Colonic mucosa (tissue), 4 donors: ENCODE data around the gene MAP3K2. TPM values are rescaled to one million over a fixed set of nuclear protein-coding genes. Genes with fewer than 3 reads are reported as not detected.

ENCODE experiments used
- DNase-seq: peaks from one replicate; pipeline ENCODE4 v3.0.0-alpha.2; 2020
- H3K27ac ChIP-seq: fragments of 200-600 bp; one replicate; pipeline ENCODE4 v1.8.0; 2021
- H3K27me3 ChIP-seq: fragments of 200-600 bp; one replicate; pipeline ENCODE4 v1.8.0; 2021
- H3K36me3 ChIP-seq: fragments of 200-600 bp; one replicate; pipeline ENCODE4 v1.8.0; 2021
- H3K4me1 ChIP-seq: fragments of 200-600 bp; one replicate; pipeline ENCODE4 v1.8.0; 2021; ENCODE audit warnings: mild to moderate bottlenecking
- H3K4me3 ChIP-seq: fragments of 200-600 bp; one replicate; pipeline ENCODE4 v1.8.0; 2021
- H3K9ac ChIP-seq, 2 donors: one replicate each; pipeline ENCODE4 v1.7.0; 2013; ENCODE audit warnings: control low read depth in 2 of 2, low read depth in 2 of 2, low read length in 2 of 2
- H3K9me3 ChIP-seq: fragments of 200-600 bp; one replicate; pipeline ENCODE4 v1.8.0; 2021
- intact Hi-C: fragments of 100-400 bp; cut with DNase I; formaldehyde crosslinking; loops from one replicate; pipeline ENCODE4 v1.14.1; 2022
- total RNA-seq, 2 donors: library from RNA; stranded (reverse); fragmentation: NEBNext Ultra II Directional in 1 of 2; extraction: Animal tissue kit (Norgen Biotek cat#: 25700) in 1 of 2; gene quantifications; one replicate each; pipeline ENCODE4 v1.2.1, GENCODE V29; 2021
- TF ChIP-seq, protein P1 (sequence below): fragments of 200-600 bp; IDR thresholded peaks from one replicate; pipeline ENCODE4 v1.8.0; 2022; ENCODE audit warnings: antibody characterized with exemption, mild to moderate bottlenecking
- donor health status: healthy.
- donor health status: DM: no; HTN: no; CAD: no.
- donor health status: DM: no; HTN: no; CAD: no.

MAP3K2 gene
- total RNA-seq, 2 donors from 2014 or later: 53.8 to 76.0 TPM

DNA sequence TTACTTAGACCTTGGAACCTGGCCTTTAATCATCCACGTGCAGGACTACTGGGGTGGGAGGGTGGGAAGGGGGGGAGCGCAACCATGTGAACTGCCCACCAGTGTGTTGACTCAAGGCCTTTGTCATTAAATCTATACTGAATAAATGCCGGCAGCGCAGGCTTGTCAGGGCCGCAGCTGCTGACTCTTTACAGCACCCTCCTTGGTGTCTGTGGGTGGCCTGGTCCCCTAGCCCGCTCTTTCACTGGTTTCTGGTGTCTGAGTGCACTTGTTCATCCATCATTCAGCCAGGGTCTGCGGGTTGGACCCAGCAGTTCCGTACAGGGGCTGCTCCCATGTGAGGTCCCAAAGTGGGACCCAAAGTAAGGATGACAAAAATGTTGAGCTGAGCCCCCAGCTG lies 11.5 kb downstream of the MAP3K2 start:
- no peak overlapping the region for H3K27ac ChIP-seq
- no peak overlapping the region for H3K4me3 ChIP-seq
- intact Hi-C loops: no loop called here
- H3K4me1 ChIP-seq: peaks cover 4% of the 10 kb centered on the region
- no peak overlapping the region for H3K9ac ChIP-seq
- no peak for DNase-seq
- TF ChIP-seq, protein P1, sequence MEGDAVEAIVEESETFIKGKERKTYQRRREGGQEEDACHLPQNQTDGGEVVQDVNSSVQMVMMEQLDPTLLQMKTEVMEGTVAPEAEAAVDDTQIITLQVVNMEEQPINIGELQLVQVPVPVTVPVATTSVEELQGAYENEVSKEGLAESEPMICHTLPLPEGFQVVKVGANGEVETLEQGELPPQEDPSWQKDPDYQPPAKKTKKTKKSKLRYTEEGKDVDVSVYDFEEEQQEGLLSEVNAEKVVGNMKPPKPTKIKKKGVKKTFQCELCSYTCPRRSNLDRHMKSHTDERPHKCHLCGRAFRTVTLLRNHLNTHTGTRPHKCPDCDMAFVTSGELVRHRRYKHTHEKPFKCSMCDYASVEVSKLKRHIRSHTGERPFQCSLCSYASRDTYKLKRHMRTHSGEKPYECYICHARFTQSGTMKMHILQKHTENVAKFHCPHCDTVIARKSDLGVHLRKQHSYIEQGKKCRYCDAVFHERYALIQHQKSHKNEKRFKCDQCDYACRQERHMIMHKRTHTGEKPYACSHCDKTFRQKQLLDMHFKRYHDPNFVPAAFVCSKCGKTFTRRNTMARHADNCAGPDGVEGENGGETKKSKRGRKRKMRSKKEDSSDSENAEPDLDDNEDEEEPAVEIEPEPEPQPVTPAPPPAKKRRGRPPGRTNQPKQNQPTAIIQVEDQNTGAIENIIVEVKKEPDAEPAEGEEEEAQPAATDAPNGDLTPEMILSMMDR: no peak
- no peaks in the 10 kb centered on the region for H3K9me3 ChIP-seq
- no peaks in the 10 kb centered on the region for H3K27me3 ChIP-seq
- no peaks in the 10 kb centered on the region for H3K36me3 ChIP-seq

DNA sequence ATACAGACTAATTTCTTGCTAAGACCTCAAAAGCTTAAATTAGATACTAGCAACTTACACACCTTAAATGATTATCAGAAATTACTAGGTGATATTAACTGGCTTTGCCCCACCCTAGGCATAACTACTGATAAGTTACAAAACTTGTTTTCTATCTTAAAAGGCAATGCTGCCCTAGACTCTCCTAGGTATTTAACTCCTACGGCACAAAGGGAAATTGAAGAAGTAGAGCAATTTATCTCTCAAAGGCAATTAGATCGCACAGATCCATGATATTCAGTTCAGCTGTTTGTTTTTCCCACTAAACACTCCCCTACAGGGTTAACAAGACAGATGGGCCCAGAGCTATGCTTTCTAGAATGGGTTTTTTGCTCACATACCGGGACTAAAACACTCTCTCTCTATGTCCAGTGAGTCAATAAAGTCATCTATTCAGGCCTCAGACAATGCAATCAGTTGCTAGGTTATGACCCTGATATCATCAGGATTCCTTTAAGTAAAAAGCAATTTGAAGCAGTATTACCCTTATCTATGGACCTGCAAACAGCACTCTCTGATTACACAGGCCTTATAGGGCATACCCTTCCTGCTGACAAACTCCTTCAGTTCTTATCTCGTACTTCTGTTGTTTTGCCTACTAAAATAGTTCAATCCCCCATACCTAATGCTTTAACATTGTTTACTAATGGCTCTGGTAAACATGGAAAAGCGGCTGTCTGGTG lies 14.3 kb downstream of the MAP3K2 start:
- TF ChIP-seq, protein P1: no peak
- no peaks in the 10 kb centered on the region for H3K9me3 ChIP-seq
- no peak for DNase-seq
- intact Hi-C loops: no loop called here
- H3K4me1 ChIP-seq: no peaks in the 10 kb centered on the region
- no peak overlapping the region for H3K9ac ChIP-seq
- H3K4me3 ChIP-seq: no peak overlapping the region
- no peak overlapping the region for H3K27ac ChIP-seq
- H3K36me3 ChIP-seq: no peaks in the 10 kb centered on the region
- H3K27me3 ChIP-seq: no peaks in the 10 kb centered on the region

DNA sequence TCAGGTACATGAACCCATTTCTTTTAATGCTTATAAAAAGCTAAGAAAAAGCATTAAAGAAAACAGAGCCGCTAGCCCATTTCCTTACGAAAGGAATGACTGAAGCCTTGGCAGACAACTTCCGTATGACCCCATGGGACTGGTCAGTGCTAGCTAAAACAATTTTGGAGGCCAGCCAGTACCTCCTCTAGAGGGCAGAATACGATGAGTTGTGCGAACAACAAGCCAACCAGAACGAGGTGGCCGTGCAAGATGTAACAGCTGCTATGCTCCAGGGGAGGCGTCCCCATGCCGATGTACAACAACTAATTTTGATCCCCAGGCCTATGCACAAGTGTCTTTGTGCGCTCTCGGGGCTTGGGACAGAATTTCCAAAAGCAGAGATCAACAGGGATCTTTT lies 16.7 kb downstream of the MAP3K2 start:
- no peaks in the 10 kb centered on the region for H3K4me1 ChIP-seq
- no peak overlapping the region for H3K9ac ChIP-seq
- TF ChIP-seq, protein P1: no peak
- no peaks in the 10 kb centered on the region for H3K27me3 ChIP-seq
- no peak for DNase-seq
- no peak overlapping the region for H3K27ac ChIP-seq
- H3K36me3 ChIP-seq: no peaks in the 10 kb centered on the region
- no peaks in the 10 kb centered on the region for H3K9me3 ChIP-seq
- intact Hi-C loops: no loop called here
- H3K4me3 ChIP-seq: no peak overlapping the region

DNA sequence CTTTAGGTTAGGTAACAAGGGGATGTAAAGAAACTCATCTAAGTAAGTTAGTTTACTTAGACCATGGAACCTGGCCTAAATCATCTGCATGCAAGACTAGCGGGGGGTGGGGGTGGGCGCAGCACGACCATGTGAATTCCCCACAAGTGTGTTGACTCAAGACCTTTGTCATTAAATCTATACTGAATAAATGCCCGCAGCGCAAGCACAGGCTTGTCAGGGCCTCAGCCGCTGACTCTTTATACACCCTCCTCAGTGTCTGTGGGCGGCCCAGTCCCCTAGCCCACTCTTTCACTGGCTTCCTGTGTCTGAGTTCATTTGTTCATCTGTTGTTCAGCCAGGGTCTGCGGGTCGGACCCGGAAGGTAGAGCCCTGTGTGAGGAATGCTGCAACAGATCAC lies 17.8 kb downstream of the MAP3K2 start:
- Histone ChIP-seq H3K27ac (no peak overlapping the region), H3K9me3 (no peaks in the 10 kb centered on the region), H3K9ac (no peak overlapping the region), H3K27me3 (no peaks in the 10 kb centered on the region), H3K36me3 (no peaks in the 10 kb centered on the region), H3K4me1 (no peaks in the 10 kb centered on the region), H3K4me3 (no peak overlapping the region)
- intact Hi-C loops: no loop called here
- TF ChIP-seq, protein P1: no peak
- DNase-seq: no peak

DNA sequence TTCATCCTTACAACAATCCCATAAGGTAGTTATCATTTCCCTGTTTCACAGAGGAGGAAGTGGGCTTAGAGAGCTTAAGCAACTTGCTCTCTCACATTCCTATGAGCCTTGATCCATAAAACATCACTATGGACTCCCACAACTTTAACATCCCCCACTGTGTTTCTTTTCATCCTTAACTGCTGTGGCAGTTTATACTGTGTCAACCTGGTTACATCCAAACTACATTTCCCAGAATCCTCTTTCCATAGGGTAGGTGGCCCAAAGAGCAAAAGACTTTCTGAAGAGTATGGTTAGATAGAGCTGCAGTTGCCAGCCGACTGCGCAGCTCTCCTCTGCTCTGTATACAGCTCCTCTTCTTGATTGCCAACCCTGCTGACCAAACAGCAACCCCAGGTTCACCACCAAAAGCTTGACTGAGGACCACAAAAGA lies 22.5 kb downstream of the MAP3K2 start:
- no peak for DNase-seq
- H3K4me3 ChIP-seq: no peak overlapping the region
- H3K4me1 ChIP-seq: peaks cover 4% of the 10 kb centered on the region
- intact Hi-C loops: no loop called here
- H3K27ac ChIP-seq: no peak overlapping the region
- H3K9me3 ChIP-seq: no peaks in the 10 kb centered on the region
- H3K9ac ChIP-seq: no peak overlapping the region
- no peaks in the 10 kb centered on the region for H3K36me3 ChIP-seq
- TF ChIP-seq, protein P1: no peak
- H3K27me3 ChIP-seq: no peaks in the 10 kb centered on the region
